WI38 (cell line): ENCODE measurements around the gene MAP1B.

Experiments used
- H3K4me3 ChIP-seq: 2 replicates; pipeline ENCODE4 v1.5.1; 2011; ENCODE audit warnings: low read depth, mild to moderate bottlenecking, control low read depth, low read length
- CTCF ChIP-seq: IDR thresholded peaks from 2 replicates; pipeline ENCODE4 v1.5.1; 2012; ENCODE audit warnings: low read depth, mild to moderate bottlenecking, control low read depth, low read length

Gene MAP1B

GRCh38 chr5:72144762-72145161 lies 37.5 kb downstream of the MAP1B start:
- no peak for TF ChIP-seq CTCF

GRCh38 chr5:72145348-72145747 lies 38.1 kb downstream of the MAP1B start:
- TF ChIP-seq CTCF: no peak
- H3K4me3 ChIP-seq: no peak overlapping the region

More at GRCh38 chr5:72144762-72145161, 37.5 kb downstream of the MAP1B start:
- H3K4me3 ChIP-seq: no peak overlapping the region

- no peak for TF ChIP-seq CTCF
- H3K4me3 ChIP-seq: no peak overlapping the region
Measured at GRCh38 chr5:72146056-72146455, 38.8 kb downstream of the MAP1B start.

GRCh38 chr5:72147569-72147968 lies 40.3 kb downstream of the MAP1B start:
- H3K4me3 ChIP-seq: no peak overlapping the region
- TF ChIP-seq CTCF: no peak

GRCh38 chr5:72149742-72150141 lies 42.5 kb downstream of the MAP1B start:
- no peak for TF ChIP-seq CTCF
- H3K4me3 ChIP-seq: no peak overlapping the region

- no peak overlapping the region for H3K4me3 ChIP-seq
- no peak for TF ChIP-seq CTCF
Measured at GRCh38 chr5:72151169-72151568, 43.9 kb downstream of the MAP1B start.

- TF ChIP-seq CTCF: no peak
- no peak overlapping the region for H3K4me3 ChIP-seq
Measured at GRCh38 chr5:72151646-72152045, 44.4 kb downstream of the MAP1B start.
